ENCODE measurements around the gene PTGR1.

The PTGR1 gene

GRCh38 chr9:111644195-111644772 is 44.8 kb upstream of the PTGR1 start:
- TF ChIP-seq CEBPB (IDR thresholded peaks at IDR 0.05) (no peak), YY1 (IDR thresholded peaks at IDR 0.05; ENCODE audit: low read depth) (no peak), EP300 (IDR thresholded peaks at IDR 0.05; ENCODE audit: borderline replicate concordance) (no peak), EGR1 (IDR thresholded peaks at IDR 0.05) (no peak), FOXM1 (IDR thresholded peaks at IDR 0.05; ENCODE audit: borderline replicate concordance, low read depth) (no peak), REST (IDR thresholded peaks at IDR 0.05; ENCODE audit: low read depth) (no peak), TEAD4 (IDR thresholded peaks at IDR 0.05) (no peak), MAX (IDR thresholded peaks at IDR 0.05) (no peak), TAF1 (IDR thresholded peaks at IDR 0.05; ENCODE audit: low read depth) (no peak)

- no peak for TF ChIP-seq FOXM1 (IDR thresholded peaks at IDR 0.05; ENCODE audit: borderline replicate concordance, low read depth)
- TF ChIP-seq USF1 (IDR thresholded peaks at IDR 0.05) = no peak
- no peak for TF ChIP-seq MAX (IDR thresholded peaks at IDR 0.05)
- no peak for TF ChIP-seq TCF12 (IDR thresholded peaks at IDR 0.05; ENCODE audit: low read depth)
- no peak for TF ChIP-seq REST (IDR thresholded peaks at IDR 0.05; ENCODE audit: low read depth)
- no peak for TF ChIP-seq NFIC (IDR thresholded peaks at IDR 0.05)
- TF ChIP-seq YY1 (IDR thresholded peaks at IDR 0.05; ENCODE audit: low read depth) = no peak
- no peak for TF ChIP-seq CREB1 (IDR thresholded peaks at IDR 0.05; ENCODE audit: low read depth)
- TF ChIP-seq CEBPB (IDR thresholded peaks at IDR 0.05) = no peak
- no peak for TF ChIP-seq RAD21 (IDR thresholded peaks at IDR 0.05; ENCODE audit: low read depth)
- TF ChIP-seq EP300 (IDR thresholded peaks at IDR 0.05; ENCODE audit: borderline replicate concordance) = no peak
- no peak for TF ChIP-seq TEAD4 (IDR thresholded peaks at IDR 0.05)
- no peak for TF ChIP-seq EGR1 (IDR thresholded peaks at IDR 0.05)
- no peak for TF ChIP-seq TAF1 (IDR thresholded peaks at IDR 0.05; ENCODE audit: low read depth)
- no peak for TF ChIP-seq ZBTB7A (IDR thresholded peaks at IDR 0.05; ENCODE audit: low read depth)
Measured at GRCh38 chr9:111637421-111637950, 38.0 kb upstream of the PTGR1 start.

GRCh38 chr9:111634860-111635259 is 35.4 kb upstream of the PTGR1 start:
- no peak for TF ChIP-seq TAF1 (IDR thresholded peaks at IDR 0.05; ENCODE audit: low read depth)
- no peak for TF ChIP-seq NFIC (IDR thresholded peaks at IDR 0.05)
- no peak for TF ChIP-seq USF1 (IDR thresholded peaks at IDR 0.05)

- TF ChIP-seq NFIC (IDR thresholded peaks at IDR 0.05) = no peak
- no peak for TF ChIP-seq EGR1 (IDR thresholded peaks at IDR 0.05)
- no peak for TF ChIP-seq YY1 (IDR thresholded peaks at IDR 0.05; ENCODE audit: low read depth)
Measured at GRCh38 chr9:111633389-111633736, 33.9 kb upstream of the PTGR1 start.

- TF ChIP-seq REST (IDR thresholded peaks at IDR 0.05; ENCODE audit: low read depth) = no peak
- TF ChIP-seq TAF1 (IDR thresholded peaks at IDR 0.05; ENCODE audit: low read depth) = no peak
Measured at GRCh38 chr9:111632695-111633388, 33.4 kb upstream of the PTGR1 start.
